HepG2 (cell line): ENCODE results near the gene FCGR3A. TPM values are rescaled to one million over a fixed set of nuclear protein-coding genes. Genes with fewer than 3 reads are reported as not detected.
"Not testable (repeated sequence)": the region's sequence is repeated elsewhere in the genome, so short reads cannot be mapped to it uniquely, and the experiment has no call there.

Experiments
- FOSL2 ChIP-seq: sonication (generic); formaldehyde crosslinking; IDR thresholded peaks from 2 replicates; pipeline ENCODE4 v1.4.0; 2020; ENCODE audit warnings: missing genetic modification reagents
- HDAC2 ChIP-seq: sonication (generic); formaldehyde crosslinking; IDR thresholded peaks from 2 replicates; pipeline ENCODE4 v1.4.0; 2020; ENCODE audit warnings: missing genetic modification reagents
- HOXA3 ChIP-seq: sonication (generic); formaldehyde crosslinking; IDR thresholded peaks from 2 replicates; pipeline ENCODE4 v1.5.0; 2020; ENCODE audit warnings: missing genetic modification reagents
- NAIF1 ChIP-seq: sonication (generic); formaldehyde crosslinking; IDR thresholded peaks from 2 replicates; pipeline ENCODE4 v1.5.0; 2020; ENCODE audit warnings: mild to moderate bottlenecking, missing genetic modification reagents, borderline replicate concordance
- NCOR1 ChIP-seq: fragments of 200-600 bp; sonication (generic); IDR thresholded peaks from 2 replicates; pipeline ENCODE4 v1.7.0; 2017; ENCODE audit warnings: antibody characterized with exemption, low read length, borderline replicate concordance
- NR2F2 ChIP-seq: IDR thresholded peaks from 2 replicates; pipeline ENCODE4 v1.6.1; 2012; ENCODE audit warnings: low read depth, inconsistent platforms, borderline replicate concordance
- PRPF4 ChIP-seq: fragments of 200-400 bp; formaldehyde crosslinking; IDR thresholded peaks from 2 replicates; pipeline ENCODE4 v1.6.1; 2016; ENCODE audit warnings: low read length, low read depth; ENCODE audit not compliant: poor library complexity, severe bottlenecking
- RFXANK ChIP-seq: IDR thresholded peaks from 2 replicates; pipeline ENCODE4 v1.6.1; 2016
- SALL1 ChIP-seq: sonication (generic); formaldehyde crosslinking; IDR thresholded peaks from 2 replicates; pipeline ENCODE4 v1.8.0; 2022; ENCODE audit warnings: mild to moderate bottlenecking, missing genetic modification reagents
- SOX6 ChIP-seq, 2 experiments: fragments of 450-650 bp in 1 of 2; sonication (generic) in 1 of 2; formaldehyde crosslinking in 1 of 2; IDR thresholded peaks; 2 replicates each; pipeline versions ENCODE4 v1.4.0 to v1.6.1; 2017 to 2020; ENCODE audit warnings: antibody characterized with exemption in 1 of 2, mild to moderate bottlenecking in 1 of 2, missing genetic modification reagents in 1 of 2
- TOE1 ChIP-seq: sonication (generic); formaldehyde crosslinking; IDR thresholded peaks from 2 replicates; pipeline ENCODE4 v1.4.0; 2020; ENCODE audit warnings: mild to moderate bottlenecking, missing genetic modification reagents
- ZBTB7B ChIP-seq: sonication (generic); formaldehyde crosslinking; IDR thresholded peaks from 2 replicates; pipeline ENCODE4 v1.4.0; 2020; ENCODE audit warnings: missing genetic modification reagents
- ZEB1 ChIP-seq: IDR thresholded peaks from 2 replicates; pipeline ENCODE4 v1.6.1; 2012; ENCODE audit warnings: mild to moderate bottlenecking, low read depth, inconsistent platforms; ENCODE audit not compliant: insufficient replicate concordance
- ZNF224 ChIP-seq: sonication (generic); formaldehyde crosslinking; IDR thresholded peaks from 2 replicates; pipeline ENCODE4 v1.5.0; 2020; ENCODE audit warnings: mild to moderate bottlenecking, missing genetic modification reagents
- ZNF24 ChIP-seq: fragments of 450-650 bp; IDR thresholded peaks from 2 replicates; pipeline ENCODE4 v1.6.1; 2017; ENCODE audit warnings: antibody characterized with exemption, mild to moderate bottlenecking
- ZNF34 ChIP-seq: sonication (generic); formaldehyde crosslinking; IDR thresholded peaks from 2 replicates; pipeline ENCODE4 v1.4.0; 2020; ENCODE audit warnings: mild to moderate bottlenecking, missing genetic modification reagents, borderline replicate concordance
- ZNF543 ChIP-seq: sonication (generic); formaldehyde crosslinking; IDR thresholded peaks from 2 replicates; pipeline ENCODE4 v1.4.0; 2020; ENCODE audit warnings: mild to moderate bottlenecking, missing genetic modification reagents
- ZNF792 ChIP-seq: IDR thresholded peaks from 2 replicates; pipeline ENCODE4 v1.6.1; 2016
- polyA plus RNA-seq, 8 experiments: library from polyadenylated mRNA; depleted of rRNA in 3 of 8; stranded (reverse) in 7 of 8; unstranded in 1 of 8; fragments of >200 nt; fragmentation: Illumina TruSeq in 4 of 8; extraction: Trizol in 4 of 8; gene quantifications; 2 replicates each; pipeline versions ENCODE4 v1.2.1 to v1.2.3, GENCODE V29; 2011 to 2016; ENCODE audit warnings: low read depth in 4 of 8, missing spikeins in 1 of 8, mixed read lengths in 1 of 8; ENCODE audit not compliant: insufficient read depth in 1 of 8
- total RNA-seq, 5 experiments: library from RNA; depleted of rRNA; stranded (reverse); fragments of >200 nt; fragmentation: Illumina TruSeq; extraction: Trizol; gene quantifications; 2 replicates each; pipeline ENCODE4 v1.2.3, GENCODE V29; 2016; ENCODE audit warnings: low read depth in 1 of 5
- TF ChIP-seq, protein P1 (sequence below), 2 experiments: sonication (generic) in 1 of 2; formaldehyde crosslinking in 1 of 2; IDR thresholded peaks; 2 replicates each; pipeline versions ENCODE4 v1.4.0 to v1.6.1; 2018 to 2020; ENCODE audit warnings: missing genetic modification reagents in 2 of 2, borderline replicate concordance in 1 of 2, low read depth in 1 of 2, mild to moderate bottlenecking in 1 of 2, missing biosample characterization in 1 of 2
- TF ChIP-seq, protein P2 (sequence below): sonication (generic); formaldehyde crosslinking; IDR thresholded peaks from 2 replicates; pipeline ENCODE4 v1.4.0; 2020; ENCODE audit warnings: missing genetic modification reagents, borderline replicate concordance
- TF ChIP-seq, protein P3 (sequence below): IDR thresholded peaks from 2 replicates; pipeline ENCODE4 v1.6.1; 2016; ENCODE audit warnings: missing compliant biosample characterization, missing genetic modification reagents, borderline replicate concordance

FCGR3A gene
- total and polyA plus RNA-seq, 2 of the 13 experiments (the other 11 are each of a cell fraction or from before 2014, with no cell fraction given) = not detected

DNA sequence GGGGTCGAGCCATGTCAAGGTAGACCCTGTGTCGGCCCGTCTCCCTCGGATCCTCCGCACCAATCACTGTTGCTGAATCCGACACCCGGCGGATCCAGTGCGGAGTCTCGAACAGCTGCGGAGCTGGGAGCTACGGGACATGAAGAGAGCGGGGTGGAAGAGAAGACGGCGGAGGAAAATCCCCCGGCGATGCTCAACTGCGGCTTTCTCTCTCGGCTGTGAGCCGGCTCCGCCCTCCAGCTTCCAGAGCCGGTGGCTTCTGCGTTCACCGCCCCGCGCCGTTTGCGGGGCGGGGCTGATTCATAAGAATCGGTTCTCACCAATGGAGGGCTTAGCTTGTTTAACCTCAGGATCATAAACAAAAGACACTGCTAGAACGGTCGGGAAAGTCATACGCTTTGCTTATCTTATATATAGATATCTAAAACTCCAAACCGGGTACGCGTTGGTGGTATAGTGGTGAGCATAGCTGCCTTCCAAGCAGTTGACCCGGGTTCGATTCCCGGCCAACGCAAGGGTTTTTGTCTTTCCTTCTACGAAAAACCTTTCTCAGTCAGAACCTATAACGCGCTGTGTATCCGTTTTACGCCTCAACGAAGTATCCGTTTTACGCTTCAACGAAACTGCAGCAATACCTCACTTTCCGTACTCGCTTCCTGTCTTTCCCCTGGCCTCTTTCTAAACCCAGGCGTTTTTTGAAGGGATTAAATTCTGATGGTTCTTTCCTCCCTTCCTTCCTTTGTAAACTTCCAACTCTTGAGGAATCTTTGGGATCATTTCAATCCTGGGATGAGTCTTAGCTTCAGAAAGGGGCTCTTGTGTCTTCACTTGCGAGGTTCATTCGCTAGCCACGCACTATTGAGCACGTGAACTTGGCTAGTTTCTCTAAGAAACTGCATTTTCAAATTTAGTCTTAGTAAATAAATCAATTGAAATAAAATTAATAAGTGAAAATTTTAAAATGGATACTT lies 18.7 kb downstream of the FCGR3A start (continued):
- TF ChIP-seq NAIF1 (CRISPR knock-in tag) = 0 out of 2 replicates have a peak, but pooled peaks have one; percentile 46
- TF ChIP-seq ZNF34 = 0 out of 2 replicates have a peak, but pooled peaks have one; percentile 45
- TF ChIP-seq ZBTB7B = 0 out of 2 replicates have a peak, but pooled peaks have one; percentile 32
- TF ChIP-seq HOXA3 = 0 out of 2 replicates have a peak, but pooled peaks have one; percentile 35
- TF ChIP-seq NR2F2 = 0 out of 2 replicates have a peak, but pooled peaks have one; percentile 26
- peak; percentile 98 for TF ChIP-seq ZNF24
- TF ChIP-seq, protein P1, sequence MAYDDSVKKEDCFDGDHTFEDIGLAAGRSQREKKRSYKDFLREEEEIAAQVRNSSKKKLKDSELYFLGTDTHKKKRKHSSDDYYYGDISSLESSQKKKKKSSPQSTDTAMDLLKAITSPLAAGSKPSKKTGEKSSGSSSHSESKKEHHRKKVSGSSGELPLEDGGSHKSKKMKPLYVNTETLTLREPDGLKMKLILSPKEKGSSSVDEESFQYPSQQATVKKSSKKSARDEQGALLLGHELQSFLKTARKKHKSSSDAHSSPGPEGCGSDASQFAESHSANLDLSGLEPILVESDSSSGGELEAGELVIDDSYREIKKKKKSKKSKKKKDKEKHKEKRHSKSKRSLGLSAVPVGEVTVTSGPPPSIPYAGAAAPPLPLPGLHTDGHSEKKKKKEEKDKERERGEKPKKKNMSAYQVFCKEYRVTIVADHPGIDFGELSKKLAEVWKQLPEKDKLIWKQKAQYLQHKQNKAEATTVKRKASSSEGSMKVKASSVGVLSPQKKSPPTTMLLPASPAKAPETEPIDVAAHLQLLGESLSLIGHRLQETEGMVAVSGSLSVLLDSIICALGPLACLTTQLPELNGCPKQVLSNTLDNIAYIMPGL (CRISPR knock-in tag; IDR thresholded peaks at IDR 0.05; ENCODE audit: borderline replicate concordance in 1 of 2, low read depth in 1 of 2) = peak; percentile 95 to 99
- peak; percentile 21; the same call in 1 of the 2 replicates for TF ChIP-seq FOSL2 (CRISPR knock-in tag)
- 0 out of 2 replicates have a peak, but pooled peaks have one; percentile 26 for TF ChIP-seq ZNF543 (CRISPR knock-in tag)
- TF ChIP-seq, protein P2, sequence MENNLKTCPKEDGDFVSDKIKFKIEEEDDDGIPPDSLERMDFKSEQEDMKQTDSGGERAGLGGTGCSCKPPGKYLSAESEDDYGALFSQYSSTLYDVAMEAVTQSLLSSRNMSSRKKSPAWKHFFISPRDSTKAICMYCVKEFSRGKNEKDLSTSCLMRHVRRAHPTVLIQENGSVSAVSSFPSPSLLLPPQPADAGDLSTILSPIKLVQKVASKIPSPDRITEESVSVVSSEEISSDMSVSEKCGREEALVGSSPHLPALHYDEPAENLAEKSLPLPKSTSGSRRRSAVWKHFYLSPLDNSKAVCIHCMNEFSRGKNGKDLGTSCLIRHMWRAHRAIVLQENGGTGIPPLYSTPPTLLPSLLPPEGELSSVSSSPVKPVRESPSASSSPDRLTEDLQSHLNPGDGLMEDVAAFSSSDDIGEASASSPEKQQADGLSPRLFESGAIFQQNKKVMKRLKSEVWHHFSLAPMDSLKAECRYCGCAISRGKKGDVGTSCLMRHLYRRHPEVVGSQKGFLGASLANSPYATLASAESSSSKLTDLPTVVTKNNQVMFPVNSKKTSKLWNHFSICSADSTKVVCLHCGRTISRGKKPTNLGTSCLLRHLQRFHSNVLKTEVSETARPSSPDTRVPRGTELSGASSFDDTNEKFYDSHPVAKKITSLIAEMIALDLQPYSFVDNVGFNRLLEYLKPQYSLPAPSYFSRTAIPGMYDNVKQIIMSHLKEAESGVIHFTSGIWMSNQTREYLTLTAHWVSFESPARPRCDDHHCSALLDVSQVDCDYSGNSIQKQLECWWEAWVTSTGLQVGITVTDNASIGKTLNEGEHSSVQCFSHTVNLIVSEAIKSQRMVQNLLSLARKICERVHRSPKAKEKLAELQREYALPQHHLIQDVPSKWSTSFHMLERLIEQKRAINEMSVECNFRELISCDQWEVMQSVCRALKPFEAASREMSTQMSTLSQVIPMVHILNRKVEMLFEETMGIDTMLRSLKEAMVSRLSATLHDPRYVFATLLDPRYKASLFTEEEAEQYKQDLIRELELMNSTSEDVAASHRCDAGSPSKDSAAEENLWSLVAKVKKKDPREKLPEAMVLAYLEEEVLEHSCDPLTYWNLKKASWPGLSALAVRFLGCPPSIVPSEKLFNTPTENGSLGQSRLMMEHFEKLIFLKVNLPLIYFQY (CRISPR knock-in tag) = 0 out of 2 replicates have a peak, but pooled peaks have one; percentile 48
- TF ChIP-seq, protein P3, sequence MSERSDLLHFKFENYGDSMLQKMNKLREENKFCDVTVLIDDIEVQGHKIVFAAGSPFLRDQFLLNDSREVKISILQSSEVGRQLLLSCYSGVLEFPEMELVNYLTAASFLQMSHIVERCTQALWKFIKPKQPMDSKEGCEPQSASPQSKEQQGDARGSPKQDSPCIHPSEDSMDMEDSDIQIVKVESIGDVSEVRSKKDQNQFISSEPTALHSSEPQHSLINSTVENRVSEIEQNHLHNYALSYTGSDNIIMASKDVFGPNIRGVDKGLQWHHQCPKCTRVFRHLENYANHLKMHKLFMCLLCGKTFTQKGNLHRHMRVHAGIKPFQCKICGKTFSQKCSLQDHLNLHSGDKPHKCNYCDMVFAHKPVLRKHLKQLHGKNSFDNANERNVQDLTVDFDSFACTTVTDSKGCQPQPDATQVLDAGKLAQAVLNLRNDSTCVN (CRISPR knock-in tag) = peak; percentile 27; the same call in 1 of the 2 replicates
- TF ChIP-seq TOE1 = 0 out of 2 replicates have a peak, but pooled peaks have one; percentile 48
- peak; percentile 46 for TF ChIP-seq PRPF4
- peak; percentile 25; the same call in 1 of the 2 replicates for TF ChIP-seq SALL1 (CRISPR knock-in tag)
- TF ChIP-seq ZEB1 = peak; percentile 24
- 0 out of 2 replicates have a peak, but pooled peaks have one; percentile 26 for TF ChIP-seq ZNF224 (CRISPR knock-in tag)
- 0 out of 2 replicates have a peak, but pooled peaks have one; percentile 38 for TF ChIP-seq RFXANK (CRISPR knock-in tag)
- TF ChIP-seq ZNF792 = 0 out of 2 replicates have a peak, but pooled peaks have one; percentile 27
- TF ChIP-seq HDAC2 (CRISPR knock-in tag) = 0 out of 2 replicates have a peak, but pooled peaks have one; percentile 25
- TF ChIP-seq SOX6 (IDR thresholded peaks at IDR 0.05) = not testable (repeated sequence)
- TF ChIP-seq SOX6 (CRISPR knock-in tag; IDR thresholded peaks at IDR 0.05) = peak; percentile 38; the same call in 1 of the 2 replicates
- TF ChIP-seq NCOR1 = peak; percentile 23; the same call in 1 of the 2 replicates
